Measurements from ENCODE around the gene SLC17A9.

Gene SLC17A9

DNA sequence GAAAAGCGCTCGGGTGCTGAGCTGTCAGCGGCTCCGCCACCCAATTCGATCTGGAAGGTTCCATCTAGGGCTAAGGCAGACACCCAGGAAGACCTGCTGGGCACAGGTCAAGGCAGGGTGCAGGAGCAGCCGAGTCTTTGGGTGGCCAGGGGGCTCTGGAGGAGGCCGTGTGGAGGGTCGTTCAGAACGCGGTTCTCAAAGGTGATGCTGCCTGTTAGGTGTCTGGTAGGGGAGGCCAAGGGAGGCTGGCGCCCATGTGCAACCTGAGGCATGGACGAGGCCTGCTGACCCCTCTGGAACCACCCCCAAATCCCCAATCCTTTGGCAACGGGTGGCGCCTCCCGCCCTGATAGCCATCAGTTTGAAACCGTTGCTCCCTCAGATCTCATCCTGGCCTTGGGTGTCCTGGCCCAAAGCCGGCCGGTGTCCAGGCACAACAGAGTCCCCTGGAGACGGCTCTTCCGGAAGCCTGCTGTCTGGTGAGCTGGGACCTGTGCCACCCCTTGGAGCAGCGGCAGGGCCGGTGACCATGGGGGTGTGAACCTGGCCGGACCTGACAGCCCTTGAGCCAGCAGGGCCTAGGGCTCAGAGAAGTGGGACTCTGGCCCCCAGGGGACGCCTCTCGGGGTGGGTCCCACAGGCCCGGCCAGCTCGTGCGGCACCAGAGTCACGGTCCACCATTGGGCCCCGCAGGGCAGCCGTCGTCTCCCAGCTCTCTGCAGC is 10.5 kb downstream of the SLC17A9 start:
- H3K4me1 ChIP-seq (ENCODE audit: control insufficient read depth, insufficient read depth, low read length) = no peaks in the 10 kb centered on the region
- no peaks in the 10 kb centered on the region for H3K27me3 ChIP-seq (ENCODE audit: control insufficient read depth, insufficient read depth, low read length, poor library complexity, severe bottlenecking)
- no peak overlapping the region for H3K27ac ChIP-seq (ENCODE audit: insufficient read depth, low read depth, low read length, poor library complexity, severe bottlenecking)
- H3K36me3 ChIP-seq (ENCODE audit: control insufficient read depth, insufficient read depth, low read length) = no peaks in the 10 kb centered on the region
- 90 to 91% methylated on average over 32 of the region's 32 CpGs for WGBS, 2 experiments
- no peak overlapping the region for H3K4me3 ChIP-seq (ENCODE audit: insufficient read depth, low read depth, low read length)
- H3K9me3 ChIP-seq (ENCODE audit: control insufficient read depth, low read length) = no peaks in the 10 kb centered on the region

DNA sequence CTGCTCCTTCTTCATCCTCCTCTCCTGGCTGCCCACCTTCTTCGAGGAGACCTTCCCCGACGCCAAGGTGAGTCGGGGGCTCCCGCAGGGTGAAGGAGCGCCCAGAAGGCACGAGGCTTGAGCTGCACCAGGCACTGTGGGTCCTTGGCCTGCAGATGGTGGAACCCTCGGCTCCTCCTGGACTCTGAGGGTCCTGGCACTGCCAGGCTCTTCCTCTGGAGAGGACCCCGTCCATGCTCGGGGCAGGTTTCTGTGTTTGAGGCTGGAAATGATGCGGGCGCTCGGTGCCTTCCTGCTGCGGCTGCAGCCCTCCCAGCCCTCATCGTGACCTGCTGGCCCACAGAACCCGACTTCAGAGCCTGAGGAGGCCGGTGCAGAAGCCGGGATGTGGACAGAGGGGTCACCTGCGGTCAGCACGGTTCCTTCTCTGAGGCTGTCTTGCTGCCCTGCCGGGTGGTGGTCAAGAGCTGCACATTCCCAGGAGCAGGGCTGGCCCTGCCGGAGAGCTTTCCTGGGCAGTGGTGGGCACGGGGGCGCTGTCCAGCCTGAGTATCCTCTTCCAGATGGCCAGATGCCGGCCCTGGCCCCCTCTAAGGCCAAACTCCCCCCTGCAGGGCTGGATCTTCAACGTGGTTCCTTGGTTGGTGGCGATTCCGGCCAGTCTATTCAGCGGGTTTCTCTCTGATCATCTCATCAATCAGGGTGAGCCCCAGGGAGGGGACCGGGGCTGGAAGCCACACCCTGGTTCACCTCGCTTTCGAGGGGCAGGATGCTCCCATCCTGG is 11.3 kb downstream of the SLC17A9 start:
- Histone ChIP-seq H3K9me3 (ENCODE audit: control insufficient read depth, low read length) (no peaks in the 10 kb centered on the region), H3K27ac (ENCODE audit: insufficient read depth, low read depth, low read length, poor library complexity, severe bottlenecking) (no peak overlapping the region), H3K36me3 (ENCODE audit: control insufficient read depth, insufficient read depth, low read length) (no peaks in the 10 kb centered on the region), H3K4me3 (ENCODE audit: insufficient read depth, low read depth, low read length) (no peak overlapping the region), H3K27me3 (ENCODE audit: control insufficient read depth, insufficient read depth, low read length, poor library complexity, severe bottlenecking) (no peaks in the 10 kb centered on the region), H3K4me1 (ENCODE audit: control insufficient read depth, insufficient read depth, low read length) (no peaks in the 10 kb centered on the region)
- 94% methylated on average over 32 of the region's 32 CpGs for WGBS, 2 experiments

GRCh38 chr20:62964700-62965099 is 12.2 kb downstream of the SLC17A9 start:
- Histone ChIP-seq H3K4me3 (ENCODE audit: insufficient read depth, low read depth, low read length) (no peak overlapping the region), H3K4me1 (ENCODE audit: control insufficient read depth, insufficient read depth, low read length) (no peaks in the 10 kb centered on the region), H3K27ac (ENCODE audit: insufficient read depth, low read depth, low read length, poor library complexity, severe bottlenecking) (no peak overlapping the region), H3K9me3 (ENCODE audit: control insufficient read depth, low read length) (no peaks in the 10 kb centered on the region), H3K36me3 (ENCODE audit: control insufficient read depth, insufficient read depth, low read length) (no peaks in the 10 kb centered on the region), H3K27me3 (ENCODE audit: control insufficient read depth, insufficient read depth, low read length, poor library complexity, severe bottlenecking) (no peaks in the 10 kb centered on the region)
- WGBS, 2 experiments = 92 to 94% methylated on average over 20 of the region's 20 CpGs

DNA sequence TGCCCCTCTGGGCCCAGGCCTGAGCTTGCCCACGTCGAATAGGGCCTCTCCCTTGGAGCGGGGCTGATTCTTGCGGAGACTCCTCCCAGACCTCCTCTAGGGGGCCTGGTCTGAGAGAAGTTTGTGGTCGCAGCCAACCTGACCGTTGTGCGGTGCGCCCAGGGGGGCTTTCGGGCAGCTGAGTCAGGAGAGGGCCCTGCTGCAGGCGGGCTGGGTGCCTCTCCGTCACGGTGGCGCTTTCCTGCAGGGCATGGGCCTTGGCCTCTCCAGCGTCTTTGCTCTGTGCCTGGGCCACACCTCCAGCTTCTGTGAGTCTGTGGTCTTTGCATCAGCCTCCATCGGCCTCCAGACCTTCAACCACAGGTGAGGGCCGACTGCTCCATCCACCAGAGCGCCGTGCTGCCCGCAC is 12.9 kb downstream of the SLC17A9 start:
- H3K4me3 ChIP-seq (ENCODE audit: insufficient read depth, low read depth, low read length) = no peak overlapping the region
- 79 to 81% methylated on average over 19 of the region's 19 CpGs for WGBS, 2 experiments
- H3K27me3 ChIP-seq (ENCODE audit: control insufficient read depth, insufficient read depth, low read length, poor library complexity, severe bottlenecking) = no peaks in the 10 kb centered on the region
- H3K4me1 ChIP-seq (ENCODE audit: control insufficient read depth, insufficient read depth, low read length) = no peaks in the 10 kb centered on the region
- H3K9me3 ChIP-seq (ENCODE audit: control insufficient read depth, low read length) = no peaks in the 10 kb centered on the region
- no peaks in the 10 kb centered on the region for H3K36me3 ChIP-seq (ENCODE audit: control insufficient read depth, insufficient read depth, low read length)
- H3K27ac ChIP-seq (ENCODE audit: insufficient read depth, low read depth, low read length, poor library complexity, severe bottlenecking) = no peak overlapping the region

GRCh38 chr20:62966212-62967148 is 14.0 kb downstream of the SLC17A9 start:
- H3K4me3 ChIP-seq (ENCODE audit: insufficient read depth, low read depth, low read length) = no peak overlapping the region
- 94 to 95% methylated on average over 26 of the region's 27 CpGs for WGBS, 2 experiments
- H3K27ac ChIP-seq (ENCODE audit: insufficient read depth, low read depth, low read length, poor library complexity, severe bottlenecking) = no peak overlapping the region
- no peaks in the 10 kb centered on the region for H3K9me3 ChIP-seq (ENCODE audit: control insufficient read depth, low read length)
- no peaks in the 10 kb centered on the region for H3K36me3 ChIP-seq (ENCODE audit: control insufficient read depth, insufficient read depth, low read length)
- H3K4me1 ChIP-seq (ENCODE audit: control insufficient read depth, insufficient read depth, low read length) = peaks cover 3% of the 10 kb centered on the region
- H3K27me3 ChIP-seq (ENCODE audit: control insufficient read depth, insufficient read depth, low read length, poor library complexity, severe bottlenecking) = peaks cover 3% of the 10 kb centered on the region

DNA sequence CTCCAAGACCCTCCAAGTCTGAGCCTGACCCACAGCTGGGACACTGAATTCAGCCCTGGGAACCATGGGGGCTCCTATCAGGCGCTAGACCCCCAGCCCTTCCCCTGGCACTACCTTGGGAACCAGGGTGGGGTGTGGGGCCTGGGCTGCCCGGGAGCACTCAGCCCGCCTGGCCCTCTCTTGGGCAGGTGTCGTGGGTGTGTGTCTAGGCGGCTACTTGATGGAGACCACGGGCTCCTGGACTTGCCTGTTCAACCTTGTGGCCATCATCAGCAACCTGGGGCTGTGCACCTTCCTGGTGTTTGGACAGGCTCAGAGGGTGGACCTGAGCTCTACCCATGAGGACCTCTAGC is 14.6 kb downstream of the SLC17A9 start:
- no peaks in the 10 kb centered on the region for H3K36me3 ChIP-seq (ENCODE audit: control insufficient read depth, insufficient read depth, low read length)
- 84 to 88% methylated on average over 6 of the region's 6 CpGs for WGBS, 2 experiments
- H3K27me3 ChIP-seq (ENCODE audit: control insufficient read depth, insufficient read depth, low read length, poor library complexity, severe bottlenecking) = peaks cover 6% of the 10 kb centered on the region
- H3K27ac ChIP-seq (ENCODE audit: insufficient read depth, low read depth, low read length, poor library complexity, severe bottlenecking) = no peak overlapping the region
- peaks cover 3% of the 10 kb centered on the region for H3K4me1 ChIP-seq (ENCODE audit: control insufficient read depth, insufficient read depth, low read length)
- no peaks in the 10 kb centered on the region for H3K9me3 ChIP-seq (ENCODE audit: control insufficient read depth, low read length)
- H3K4me3 ChIP-seq (ENCODE audit: insufficient read depth, low read depth, low read length) = no peak overlapping the region

DNA sequence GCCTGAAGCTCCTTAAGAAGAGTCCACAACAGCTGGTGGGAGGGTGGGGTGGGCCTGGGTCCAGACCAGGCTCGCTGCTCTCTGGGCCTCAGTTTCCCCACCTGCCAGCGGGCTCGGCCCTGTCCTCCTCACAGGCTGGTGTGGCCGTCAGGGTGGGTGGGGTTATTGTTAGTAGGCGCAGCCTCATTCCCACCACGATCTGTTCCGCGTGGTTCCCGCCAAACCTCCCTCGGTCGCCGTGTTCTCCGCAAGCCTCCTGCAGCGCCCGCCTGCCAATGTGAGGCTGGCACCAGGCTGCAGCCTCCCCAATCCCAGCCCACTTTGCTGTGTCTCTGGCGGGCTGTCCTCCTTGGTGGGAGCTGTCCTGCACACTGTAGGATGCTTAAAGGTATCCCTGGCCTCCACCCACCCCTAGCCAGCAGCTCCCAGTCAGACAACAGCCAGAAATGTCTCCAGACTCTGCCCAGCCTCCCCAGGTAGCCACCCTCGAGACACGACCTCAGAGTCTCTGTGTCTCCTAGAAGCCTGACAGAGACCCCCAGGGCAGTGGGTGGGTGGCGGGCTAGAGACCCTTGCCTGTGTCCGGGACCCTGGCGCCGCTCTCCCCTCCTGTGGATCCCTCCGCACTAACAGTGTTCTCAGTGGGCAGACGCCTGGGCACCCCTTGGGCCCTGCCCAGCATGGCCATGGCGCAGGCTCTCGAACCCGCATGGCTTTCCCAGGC is 15.3 kb downstream of the SLC17A9 start:
- H3K36me3 ChIP-seq (ENCODE audit: control insufficient read depth, insufficient read depth, low read length) = no peaks in the 10 kb centered on the region
- peaks cover 12% of the 10 kb centered on the region for H3K27me3 ChIP-seq (ENCODE audit: control insufficient read depth, insufficient read depth, low read length, poor library complexity, severe bottlenecking)
- WGBS, 2 experiments = 93 to 94% methylated on average over 27 of the region's 27 CpGs
- no peaks in the 10 kb centered on the region for H3K9me3 ChIP-seq (ENCODE audit: control insufficient read depth, low read length)
- H3K4me1 ChIP-seq (ENCODE audit: control insufficient read depth, insufficient read depth, low read length) = peaks cover 9% of the 10 kb centered on the region
- no peak overlapping the region for H3K4me3 ChIP-seq (ENCODE audit: insufficient read depth, low read depth, low read length)
- no peak overlapping the region for H3K27ac ChIP-seq (ENCODE audit: insufficient read depth, low read depth, low read length, poor library complexity, severe bottlenecking)

GRCh38 chr20:62968378-62969178 is 16.1 kb downstream of the SLC17A9 start:
- H3K4me3 ChIP-seq (ENCODE audit: insufficient read depth, low read depth, low read length) = no peak overlapping the region
- no peaks in the 10 kb centered on the region for H3K36me3 ChIP-seq (ENCODE audit: control insufficient read depth, insufficient read depth, low read length)
- WGBS, 2 experiments = 89% methylated on average over 18 to 20 of the region's 21 CpGs
- no peaks in the 10 kb centered on the region for H3K9me3 ChIP-seq (ENCODE audit: control insufficient read depth, low read length)
- H3K27me3 ChIP-seq (ENCODE audit: control insufficient read depth, insufficient read depth, low read length, poor library complexity, severe bottlenecking) = peaks cover 20% of the 10 kb centered on the region
- H3K4me1 ChIP-seq (ENCODE audit: control insufficient read depth, insufficient read depth, low read length) = peaks cover 15% of the 10 kb centered on the region
- H3K27ac ChIP-seq (ENCODE audit: insufficient read depth, low read depth, low read length, poor library complexity, severe bottlenecking) = no peak overlapping the region

DNA sequence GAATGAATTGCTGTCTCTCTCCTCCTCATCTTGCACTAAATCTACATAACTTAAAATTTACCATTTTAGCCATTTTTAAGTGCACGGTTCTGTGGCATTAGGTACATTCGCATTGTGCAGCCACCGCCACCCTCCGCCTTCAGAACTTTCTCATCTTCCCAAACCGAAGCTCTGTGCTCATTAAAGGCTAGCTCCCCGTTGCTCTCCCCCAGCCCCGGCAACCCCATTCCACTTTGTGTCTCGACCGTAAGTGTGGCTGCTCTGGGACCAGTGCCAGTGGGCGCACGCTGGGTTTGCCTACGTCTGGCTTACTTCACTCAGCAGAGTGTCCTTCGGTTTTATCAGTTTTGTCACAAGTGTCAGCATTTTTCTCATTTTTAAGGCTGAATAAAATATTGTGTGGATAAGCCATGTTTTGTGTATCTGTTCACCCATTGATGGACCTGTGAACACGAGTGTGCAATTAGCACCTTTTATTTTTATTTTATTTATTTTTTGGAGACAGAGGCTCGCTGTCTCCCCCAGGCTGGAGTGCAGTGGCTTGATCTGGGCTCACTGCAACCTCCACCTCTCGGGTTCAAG is 16.8 kb downstream of the SLC17A9 start:
- 79 to 81% methylated on average over 16 of the region's 16 CpGs for WGBS, 2 experiments
- H3K36me3 ChIP-seq (ENCODE audit: control insufficient read depth, insufficient read depth, low read length) = no peaks in the 10 kb centered on the region
- H3K4me3 ChIP-seq (ENCODE audit: insufficient read depth, low read depth, low read length) = no peak overlapping the region
- H3K27me3 ChIP-seq (ENCODE audit: control insufficient read depth, insufficient read depth, low read length, poor library complexity, severe bottlenecking) = peaks cover 27% of the 10 kb centered on the region
- peaks cover 15% of the 10 kb centered on the region for H3K4me1 ChIP-seq (ENCODE audit: control insufficient read depth, insufficient read depth, low read length)
- H3K27ac ChIP-seq (ENCODE audit: insufficient read depth, low read depth, low read length, poor library complexity, severe bottlenecking) = no peak overlapping the region
- no peaks in the 10 kb centered on the region for H3K9me3 ChIP-seq (ENCODE audit: control insufficient read depth, low read length)

All from ectodermal cell (in vitro differentiated cells).